GM12878 (cell line): ENCODE results near the gene KLLN. TPM values are rescaled to one million over a fixed set of nuclear protein-coding genes. Genes with fewer than 3 reads are reported as not detected.

Source experiments
- ATAC-seq: fragments of 200-7000 bp; cut with Tn5 transposase; 3 replicates; pipeline ENCODE4 v1.9.1; 2020; ENCODE audit warnings: mild to moderate bottlenecking, moderate library complexity
- BruUV-seq: library from RNA; stranded (reverse); fragments of 400-500 nt; replicated peaks from 2 replicates; lab custom pipeline; 2021; lab: Mats Ljungman, UMichigan
- CTCF ChIA-PET: fragments of 300-600 bp; sonication (Branson Sonifier 250); formaldehyde crosslinking; extraction: SDS; loops from one replicate; lab custom pipeline; 2021; ENCODE audit warnings: inconsistent platforms; lab: Yijun Ruan, JAX
- POLR2A ChIA-PET: fragments of 350-600 bp; formaldehyde crosslinking; extraction: SDS; loops from one replicate; lab custom pipeline; 2021; ENCODE audit warnings: inconsistent platforms; lab: Charles Lee
- RAD21 ChIA-PET: fragments of 300-600 bp; sonication (Branson Sonifier 250); formaldehyde crosslinking; loops from one replicate; lab custom pipeline; 2023; ENCODE audit warnings: antibody characterized with exemption; ENCODE audit not compliant: unreplicated experiment; lab: Charles Lee
- SMC1A ChIA-PET: fragments of 300-600 bp; sonication (Branson Sonifier 250); formaldehyde crosslinking; loops from one replicate; lab custom pipeline; 2023; ENCODE audit not compliant: unreplicated experiment, uncharacterized antibody; lab: Charles Lee
- DNase-seq: peaks from one replicate; pipeline ENCODE4 v3.0.0-alpha.2; 2011; ENCODE audit warnings: low read depth, low spot score
- FAIRE-seq: peaks from 3 replicates; lab custom pipeline; 2011; peaks lifted over from hg19 to GRCh38; lab: Jason Lieb, UNC
- H2AFZ ChIP-seq: 2 replicates; pipeline ENCODE4 v1.6.0; 2011; ENCODE audit warnings: low read depth, low read length, control low read depth; ENCODE audit not compliant: control insufficient read depth
- H3K27ac ChIP-seq: 2 replicates; pipeline ENCODE4 v1.5.1; 2011; ENCODE audit warnings: control low read depth; ENCODE audit not compliant: control insufficient read depth, insufficient read depth
- H3K27me3 ChIP-seq, 2 experiments: replicated peaks in 1 of 2; 2 replicates each; pipeline versions ENCODE4 v1.6.0 to v1.6.1; 2011; ENCODE audit warnings: low read length in 1 of 2; ENCODE audit not compliant: control insufficient read depth in 2 of 2, insufficient read depth in 2 of 2
- H3K36me3 ChIP-seq, 2 experiments: 2 replicates each; pipeline ENCODE4 v1.5.1; 2011; ENCODE audit warnings: low read length in 1 of 2; ENCODE audit not compliant: control insufficient read depth in 2 of 2, insufficient read depth in 2 of 2
- H3K4me1 ChIP-seq: 2 replicates; pipeline ENCODE4 v1.6.1; 2011; ENCODE audit warnings: mild to moderate bottlenecking, low read length, moderate library complexity, mixed read lengths; ENCODE audit not compliant: control insufficient read depth, insufficient read depth
- H3K4me2 ChIP-seq: 2 replicates; pipeline ENCODE4 v1.6.0; 2011; ENCODE audit warnings: control low read depth; ENCODE audit not compliant: control insufficient read depth, insufficient read depth
- H3K4me3 ChIP-seq: fragments of 200-600 bp; sonication (generic); 2 replicates; pipeline ENCODE4 v1.5.1; 2016
- H3K79me2 ChIP-seq: 2 replicates; pipeline ENCODE4 v1.6.0; 2011; ENCODE audit warnings: low read length; ENCODE audit not compliant: control insufficient read depth, insufficient read depth
- H3K9ac ChIP-seq: 2 replicates; pipeline ENCODE4 v1.8.0; 2011; ENCODE audit warnings: low read length, control low read depth, mixed read lengths; ENCODE audit not compliant: control insufficient read depth, insufficient read depth
- H3K9me3 ChIP-seq: replicated peaks from 3 replicates; pipeline ENCODE4 v1.5.1; 2011; ENCODE audit warnings: mild to moderate bottlenecking, low read length; ENCODE audit not compliant: control insufficient read depth, insufficient read depth
- H4K20me1 ChIP-seq: 2 replicates; pipeline ENCODE4 v1.6.0; 2011; ENCODE audit not compliant: control insufficient read depth, insufficient read depth
- JUNB ChIP-seq: IDR thresholded peaks from 2 replicates; pipeline ENCODE4 v1.6.1; 2016; ENCODE audit warnings: antibody characterized with exemption, mild to moderate bottlenecking
- NFIC ChIP-seq: IDR thresholded peaks from 2 replicates; pipeline ENCODE4 v1.6.1; 2012; ENCODE audit warnings: low read depth, mild to moderate bottlenecking, inconsistent platforms, low read length, moderate library complexity
- POLR2A ChIP-seq: IDR thresholded peaks from 2 replicates; pipeline ENCODE4 v1.6.1; 2011; ENCODE audit warnings: low read depth, mild to moderate bottlenecking, low read length
- RCOR1 ChIP-seq: conservative IDR thresholded peaks from 2 replicates; pipeline ENCODE4 v1.6.1; 2012; ENCODE audit warnings: low read depth, low read length, improper control_type of control experiment
- RUNX3 ChIP-seq: IDR thresholded peaks from 2 replicates; pipeline ENCODE4 v1.6.1; 2012; ENCODE audit warnings: low read length, inconsistent platforms
- SPI1 ChIP-seq: IDR thresholded peaks from 2 replicates; pipeline ENCODE4 v1.6.1; 2011; ENCODE audit warnings: low read depth, mild to moderate bottlenecking, low read length, moderate library complexity, borderline replicate concordance; ENCODE audit not compliant: insufficient read depth
- STAT1 ChIP-seq: fragments of 450-650 bp; conservative IDR thresholded peaks from 2 replicates; pipeline ENCODE4 v1.6.1; 2014; ENCODE audit warnings: antibody characterized with exemption, mild to moderate bottlenecking
- WGBS: methylation state at CpG from one replicate; pipeline ENCODE4 v1.1.6; 2016; ENCODE audit warnings: low lambda C conversion rate; ENCODE audit not compliant: insufficient replicate concordance, insufficient coverage; ENCODE audit errors: missing lambda C conversion rate; 5-methylcytosine and 5-hydroxymethylcytosine counted together
- in situ Hi-C: fragments of 300-500 bp; cut with MboI; formaldehyde crosslinking; loops from 9 replicates; pipeline ENCODE4 v1.14.3; 2018; ENCODE audit warnings: mixed read lengths
- intact Hi-C: fragments of 100-400 bp; cut with micrococcal nuclease; formaldehyde crosslinking; loops from one replicate; pipeline ENCODE4 v1.14.2; 2022; ENCODE audit not compliant: unreplicated experiment
- polyA plus RNA-seq, 11 experiments: library from polyadenylated mRNA; depleted of rRNA in 4 of 11; unstranded in 6 of 11; stranded (reverse) in 5 of 11; fragments of >200 nt; fragmentation: Nextera tagmentation in 4 of 11; fragmentation: Illumina TruSeq in 1 of 11; extraction: Ambion mirVana in 4 of 11; extraction: Trizol in 1 of 11; gene quantifications; 1 replicate in 1 of 11; 2 replicates in 10 of 11; pipeline versions ENCODE4 v1.2.1 to v1.2.3, GENCODE V29; 2011 to 2016; ENCODE audit warnings: inconsistent platforms in 2 of 11, missing spikeins in 2 of 11, low read depth in 1 of 11
- total RNA-seq, 4 experiments: library from RNA; depleted of rRNA in 3 of 4; stranded (reverse); fragments of >200 nt in 3 of 4; fragmentation: Illumina TruSeq in 1 of 4; extraction: Trizol in 1 of 4; gene quantifications; 2 replicates each; pipeline versions ENCODE4 v1.2.1 to v1.2.3, GENCODE V29; 2013 to 2021
- TF ChIP-seq, protein P1 (sequence below): IDR thresholded peaks from 2 replicates; pipeline ENCODE4 v1.6.1; 2011; ENCODE audit warnings: low read depth, mild to moderate bottlenecking, low read length, moderate library complexity, borderline replicate concordance; ENCODE audit errors: extremely low read depth
- TF ChIP-seq, protein P2 (sequence below): fragments of 150-350 bp; IDR thresholded peaks from 2 replicates; pipeline ENCODE4 v1.6.1; 2014; ENCODE audit warnings: mild to moderate bottlenecking, low read depth, low read length
- TF ChIP-seq, protein P3 (sequence below): fragments of 450-650 bp; IDR thresholded peaks from 2 replicates; pipeline ENCODE4 v1.6.1; 2018; ENCODE audit warnings: mild to moderate bottlenecking, low read depth, moderate library complexity; ENCODE audit not compliant: partially characterized antibody

Gene KLLN
- total and polyA plus RNA-seq, 10 of the 15 experiments (the other 5 are each of a cell fraction or from before 2014, with no cell fraction given), result 0.87 to 2.2 (median 1.7) TPM

DNA sequence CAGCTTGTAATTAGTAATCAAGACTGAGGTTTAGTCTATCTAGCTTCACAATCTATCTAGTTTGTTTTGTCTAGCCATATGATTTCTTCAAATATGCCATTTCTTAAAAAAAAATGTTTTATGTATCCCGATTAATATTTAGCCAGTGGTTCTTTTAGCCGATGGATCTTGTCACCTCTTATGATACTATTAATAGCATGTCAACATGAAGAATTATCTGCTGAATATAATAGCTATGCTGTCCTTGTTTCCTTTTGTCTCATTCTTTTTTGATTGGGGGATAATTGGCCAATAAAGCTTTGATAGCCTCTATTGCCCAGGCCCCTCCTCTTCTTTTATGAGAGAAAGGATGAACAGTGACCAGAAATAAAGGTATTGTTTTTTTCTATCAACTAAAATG lies 32.9 kb upstream of the KLLN start:
- Histone ChIP-seq H3K9ac (no peak overlapping the region), H3K4me2 (no peak overlapping the region), H3K9me3 (peaks cover 13% of the 10 kb centered on the region), H4K20me1 (no peaks in the 10 kb centered on the region), H3K27me3 (no peaks in the 10 kb centered on the region), H3K79me2 (peaks cover 76% of the 10 kb centered on the region), H3K27ac (no peak overlapping the region), H3K36me3 (peaks cover 0 to 24% of the 10 kb centered on the region in 2 experiments; a peak in 2 of 4 replicates), H3K4me3 (no peak overlapping the region)
- DNase-seq, result no peak
- WGBS, result 98% methylated on average over 2 of the region's 2 CpGs
- no peak for FAIRE-seq
- in situ Hi-C loops, result no loop called here
- intact Hi-C loops, result no loop called here
- ChIA-PET RAD21 (no interaction called here), POLR2A (no interaction called here), SMC1A (interaction anchor here (0.8 to 2.1 kb wide), 4 partner anchors 22 to 494 kb away, joined by 3 to 5 read pairs (median 3); no protein-coding TSS in a partner anchor)
- no TSS peak for BruUV-seq
- TF ChIP-seq POLR2A, result no peak
- TF ChIP-seq RUNX3, result no peak
- TF ChIP-seq, protein P1, sequence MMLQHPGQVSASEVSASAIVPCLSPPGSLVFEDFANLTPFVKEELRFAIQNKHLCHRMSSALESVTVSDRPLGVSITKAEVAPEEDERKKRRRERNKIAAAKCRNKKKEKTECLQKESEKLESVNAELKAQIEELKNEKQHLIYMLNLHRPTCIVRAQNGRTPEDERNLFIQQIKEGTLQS, result no peak
- TF ChIP-seq, protein P2, sequence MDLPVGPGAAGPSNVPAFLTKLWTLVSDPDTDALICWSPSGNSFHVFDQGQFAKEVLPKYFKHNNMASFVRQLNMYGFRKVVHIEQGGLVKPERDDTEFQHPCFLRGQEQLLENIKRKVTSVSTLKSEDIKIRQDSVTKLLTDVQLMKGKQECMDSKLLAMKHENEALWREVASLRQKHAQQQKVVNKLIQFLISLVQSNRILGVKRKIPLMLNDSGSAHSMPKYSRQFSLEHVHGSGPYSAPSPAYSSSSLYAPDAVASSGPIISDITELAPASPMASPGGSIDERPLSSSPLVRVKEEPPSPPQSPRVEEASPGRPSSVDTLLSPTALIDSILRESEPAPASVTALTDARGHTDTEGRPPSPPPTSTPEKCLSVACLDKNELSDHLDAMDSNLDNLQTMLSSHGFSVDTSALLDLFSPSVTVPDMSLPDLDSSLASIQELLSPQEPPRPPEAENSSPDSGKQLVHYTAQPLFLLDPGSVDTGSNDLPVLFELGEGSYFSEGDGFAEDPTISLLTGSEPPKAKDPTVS, result no peak
- TF ChIP-seq, protein P3, sequence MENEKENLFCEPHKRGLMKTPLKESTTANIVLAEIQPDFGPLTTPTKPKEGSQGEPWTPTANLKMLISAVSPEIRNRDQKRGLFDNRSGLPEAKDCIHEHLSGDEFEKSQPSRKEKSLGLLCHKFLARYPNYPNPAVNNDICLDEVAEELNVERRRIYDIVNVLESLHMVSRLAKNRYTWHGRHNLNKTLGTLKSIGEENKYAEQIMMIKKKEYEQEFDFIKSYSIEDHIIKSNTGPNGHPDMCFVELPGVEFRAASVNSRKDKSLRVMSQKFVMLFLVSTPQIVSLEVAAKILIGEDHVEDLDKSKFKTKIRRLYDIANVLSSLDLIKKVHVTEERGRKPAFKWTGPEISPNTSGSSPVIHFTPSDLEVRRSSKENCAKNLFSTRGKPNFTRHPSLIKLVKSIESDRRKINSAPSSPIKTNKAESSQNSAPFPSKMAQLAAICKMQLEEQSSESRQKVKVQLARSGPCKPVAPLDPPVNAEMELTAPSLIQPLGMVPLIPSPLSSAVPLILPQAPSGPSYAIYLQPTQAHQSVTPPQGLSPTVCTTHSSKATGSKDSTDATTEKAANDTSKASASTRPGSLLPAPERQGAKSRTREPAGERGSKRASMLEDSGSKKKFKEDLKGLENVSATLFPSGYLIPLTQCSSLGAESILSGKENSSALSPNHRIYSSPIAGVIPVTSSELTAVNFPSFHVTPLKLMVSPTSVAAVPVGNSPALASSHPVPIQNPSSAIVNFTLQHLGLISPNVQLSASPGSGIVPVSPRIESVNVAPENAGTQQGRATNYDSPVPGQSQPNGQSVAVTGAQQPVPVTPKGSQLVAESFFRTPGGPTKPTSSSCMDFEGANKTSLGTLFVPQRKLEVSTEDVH, result no peak
- TF ChIP-seq SPI1, result no peak
- no peak for TF ChIP-seq STAT1
- no peak for TF ChIP-seq RCOR1
- no peak for TF ChIP-seq JUNB
- no peak for TF ChIP-seq NFIC
- TF ChIP-seq, all 136 proteins: peak for 0
- Histone ChIP-seq H3K4me1 (peaks cover 6% of the 10 kb centered on the region), H2AFZ (no peak overlapping the region)
- ATAC-seq, result no peak
- CTCF ChIA-PET, result interaction anchor here (0.8 kb wide), 1 partner anchor 490 kb away, joined by 3 read pairs; no protein-coding TSS in a partner anchor
